Endodermal cell (in vitro differentiated cells): ENCODE results near the gene THEMIS2. TPM values are rescaled to one million over a fixed set of nuclear protein-coding genes. Genes with fewer than 3 reads are reported as not detected.

Experiments used
- DNase-seq: peaks from one replicate; pipeline ENCODE4 v3.0.0-alpha.2; 2017
- H3K27ac ChIP-seq: 2 replicates; pipeline ENCODE4 v1.5.1; 2013; ENCODE audit warnings: mild to moderate bottlenecking, low read depth, low read length, moderate library complexity
- H3K27me3 ChIP-seq: 2 replicates; pipeline ENCODE4 v1.6.1; 2013; ENCODE audit warnings: mild to moderate bottlenecking, low read length, moderate library complexity; ENCODE audit not compliant: insufficient read depth, control insufficient read depth, poor library complexity, severe bottlenecking
- H3K36me3 ChIP-seq: 2 replicates; pipeline ENCODE4 v1.7.0; 2013; ENCODE audit warnings: mild to moderate bottlenecking, low read length, moderate library complexity; ENCODE audit not compliant: control insufficient read depth, insufficient read depth
- H3K4me1 ChIP-seq: one replicate; pipeline ENCODE4 v1.7.0; 2013; ENCODE audit warnings: low read length; ENCODE audit not compliant: control insufficient read depth, insufficient read depth
- H3K4me3 ChIP-seq: 2 replicates; pipeline ENCODE4 v1.5.1; 2013; ENCODE audit warnings: mild to moderate bottlenecking, low read length, moderate library complexity
- H3K9ac ChIP-seq: 2 replicates; pipeline ENCODE4 v1.6.1; 2013; ENCODE audit warnings: mild to moderate bottlenecking, low read length, moderate library complexity; ENCODE audit not compliant: poor library complexity, severe bottlenecking; ENCODE audit errors: extremely low read depth
- H3K9me3 ChIP-seq: 2 replicates; pipeline ENCODE4 v1.6.1; 2013; ENCODE audit warnings: mild to moderate bottlenecking, low read length, moderate library complexity; ENCODE audit not compliant: control insufficient read depth
- H3K27ac Mint-ChIP-seq: 2 replicates; pipeline ENCODE4 v1.8.0; 2020; ENCODE audit warnings: mixed read lengths
- H3K27me3 Mint-ChIP-seq: 2 replicates; pipeline ENCODE4 v1.8.0; 2021; ENCODE audit warnings: mild to moderate bottlenecking, mixed read lengths; ENCODE audit not compliant: insufficient read depth
- H3K36me3 Mint-ChIP-seq: 2 replicates; pipeline ENCODE4 v1.8.0; 2020; ENCODE audit warnings: low read depth, mixed read lengths
- H3K4me1 Mint-ChIP-seq: 2 replicates; pipeline ENCODE4 v1.8.0; 2020; ENCODE audit warnings: mixed read lengths
- H3K4me3 Mint-ChIP-seq: 2 replicates; pipeline ENCODE4 v1.8.0; 2020; ENCODE audit warnings: mild to moderate bottlenecking, moderate library complexity, mixed read lengths
- H3K9me3 Mint-ChIP-seq: 2 replicates; pipeline ENCODE4 v1.8.0; 2020; ENCODE audit warnings: mild to moderate bottlenecking, mixed read lengths
- WGBS, 2 experiments: methylation state at CpG; one replicate each; pipeline versions ENCODE4 v1.1.5 to v1.1.7; 2013; ENCODE audit warnings: missing lambda C conversion rate in 2 of 2, mixed read lengths in 1 of 2; ENCODE audit not compliant: insufficient coverage in 1 of 2, insufficient read length in 1 of 2; 5-methylcytosine and 5-hydroxymethylcytosine counted together
- total RNA-seq, 2 donors: library from RNA; stranded (reverse); fragmentation: NEBNext Ultra II Directional in 1 of 2; extraction: Animal tissue kit (Norgen Biotek cat#: 25700) in 1 of 2; gene quantifications; 2 replicates in 1 of 2; 3 replicates in 1 of 2; pipeline ENCODE4 v1.2.1, GENCODE V29; 2021
- TF ChIP-seq, protein P1 (sequence below): fragments of 200-600 bp; sonication (generic); conservative IDR thresholded peaks from 2 replicates; pipeline ENCODE4 v1.5.0; 2021; ENCODE audit warnings: antibody characterized with exemption, mild to moderate bottlenecking

THEMIS2 gene
- total RNA-seq, 2 donors from 2014 or later, result 8.5 to 8.8 TPM

DNA sequence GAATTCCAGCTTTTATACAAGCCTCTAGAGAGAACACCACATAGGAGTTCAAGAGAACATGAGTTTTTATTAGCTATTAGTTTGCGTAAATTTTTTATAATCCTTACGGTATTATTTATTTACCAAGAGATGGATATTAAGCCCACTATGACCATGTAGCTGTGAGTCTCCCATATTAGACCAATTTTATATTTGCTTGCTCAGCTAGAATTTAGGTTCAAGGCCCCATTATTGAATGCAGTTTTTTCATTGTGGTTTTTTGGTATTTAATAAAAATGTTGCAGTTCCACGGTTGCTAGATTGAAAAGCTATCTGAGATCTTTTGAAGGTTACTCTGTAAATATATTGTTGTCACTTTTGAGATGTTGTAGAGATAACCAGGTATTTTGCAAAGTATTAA lies 38.9 kb upstream of the THEMIS2 start:
- no peak overlapping the region for H3K9ac ChIP-seq
- no peak for DNase-seq
- peaks cover 19% of the 10 kb centered on the region for H3K4me1 Mint-ChIP-seq
- no peaks in the 10 kb centered on the region for H3K27me3 Mint-ChIP-seq
- H3K4me3 Mint-ChIP-seq, result no peak overlapping the region
- peaks cover 31% of the 10 kb centered on the region for H3K36me3 Mint-ChIP-seq
- H3K27ac ChIP-seq, result no peak overlapping the region
- H3K4me1 ChIP-seq, result peaks cover 3% of the 10 kb centered on the region
- no peak overlapping the region for H3K27ac Mint-ChIP-seq
- H3K36me3 ChIP-seq, result peaks cover 42% of the 10 kb centered on the region
- H3K4me3 ChIP-seq, result no peak overlapping the region
- H3K27me3 ChIP-seq, result no peaks in the 10 kb centered on the region
- H3K9me3 ChIP-seq, result no peaks in the 10 kb centered on the region
- no peaks in the 10 kb centered on the region for H3K9me3 Mint-ChIP-seq
- TF ChIP-seq, protein P1, sequence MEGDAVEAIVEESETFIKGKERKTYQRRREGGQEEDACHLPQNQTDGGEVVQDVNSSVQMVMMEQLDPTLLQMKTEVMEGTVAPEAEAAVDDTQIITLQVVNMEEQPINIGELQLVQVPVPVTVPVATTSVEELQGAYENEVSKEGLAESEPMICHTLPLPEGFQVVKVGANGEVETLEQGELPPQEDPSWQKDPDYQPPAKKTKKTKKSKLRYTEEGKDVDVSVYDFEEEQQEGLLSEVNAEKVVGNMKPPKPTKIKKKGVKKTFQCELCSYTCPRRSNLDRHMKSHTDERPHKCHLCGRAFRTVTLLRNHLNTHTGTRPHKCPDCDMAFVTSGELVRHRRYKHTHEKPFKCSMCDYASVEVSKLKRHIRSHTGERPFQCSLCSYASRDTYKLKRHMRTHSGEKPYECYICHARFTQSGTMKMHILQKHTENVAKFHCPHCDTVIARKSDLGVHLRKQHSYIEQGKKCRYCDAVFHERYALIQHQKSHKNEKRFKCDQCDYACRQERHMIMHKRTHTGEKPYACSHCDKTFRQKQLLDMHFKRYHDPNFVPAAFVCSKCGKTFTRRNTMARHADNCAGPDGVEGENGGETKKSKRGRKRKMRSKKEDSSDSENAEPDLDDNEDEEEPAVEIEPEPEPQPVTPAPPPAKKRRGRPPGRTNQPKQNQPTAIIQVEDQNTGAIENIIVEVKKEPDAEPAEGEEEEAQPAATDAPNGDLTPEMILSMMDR, result no peak
- 100% methylated on average over 1 to 3 of the region's 3 CpGs for WGBS, 2 experiments

DNA sequence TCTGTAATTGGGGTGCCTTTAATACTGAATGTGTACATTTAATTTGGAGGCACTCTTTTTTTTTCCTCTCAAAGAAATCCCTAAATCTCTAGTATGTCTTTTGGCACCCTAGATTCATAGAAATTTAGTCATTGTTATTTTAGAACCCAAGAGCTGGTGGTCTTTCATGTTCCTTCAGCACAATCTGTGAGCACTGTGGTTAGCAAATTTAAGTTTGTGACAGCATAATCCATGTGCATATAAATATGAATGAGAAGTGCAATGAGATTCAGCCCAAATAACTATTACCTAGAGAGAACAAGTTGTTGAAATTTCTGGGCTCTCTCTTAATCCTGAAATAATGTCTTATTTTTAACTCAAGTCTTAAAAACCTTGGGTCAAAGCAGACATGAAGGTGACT lies 37.3 kb upstream of the THEMIS2 start:
- Mint-ChIP-seq H3K9me3 (no peaks in the 10 kb centered on the region), H3K27ac (no peak overlapping the region), H3K27me3 (no peaks in the 10 kb centered on the region), H3K36me3 (peaks cover 43% of the 10 kb centered on the region), H3K4me3 (no peak overlapping the region), H3K4me1 (peaks cover 14% of the 10 kb centered on the region)
- Histone ChIP-seq H3K27me3 (no peaks in the 10 kb centered on the region), H3K27ac (no peak overlapping the region), H3K36me3 (peaks cover 57% of the 10 kb centered on the region), H3K9ac (no peak overlapping the region), H3K9me3 (no peaks in the 10 kb centered on the region), H3K4me1 (no peaks in the 10 kb centered on the region), H3K4me3 (no peak overlapping the region)
- no peak for DNase-seq
- TF ChIP-seq, protein P1, result no peak

DNA sequence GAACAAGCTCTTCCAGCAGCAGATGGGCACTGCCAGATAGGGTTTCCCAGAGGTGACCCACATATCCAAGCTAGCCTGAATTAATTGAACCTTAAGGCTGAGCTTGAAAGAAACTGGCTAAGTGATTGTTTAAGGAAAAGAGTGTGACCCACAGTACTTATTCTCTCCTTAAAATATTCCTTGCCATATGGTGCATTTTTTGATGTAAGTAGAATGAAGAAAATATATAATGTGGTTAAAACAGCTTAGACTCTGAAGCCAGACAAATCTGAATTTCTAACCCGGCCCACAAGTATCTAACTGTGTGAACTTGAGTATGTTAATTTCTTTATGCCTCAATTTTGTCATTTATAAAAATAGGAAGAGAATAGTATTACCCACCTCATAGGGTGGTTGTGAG lies 36.8 kb upstream of the THEMIS2 start:
- Histone ChIP-seq H3K4me3 (no peak overlapping the region), H3K4me1 (no peaks in the 10 kb centered on the region), H3K9ac (no peak overlapping the region), H3K9me3 (no peaks in the 10 kb centered on the region), H3K27me3 (no peaks in the 10 kb centered on the region), H3K27ac (no peak overlapping the region), H3K36me3 (peaks cover 61% of the 10 kb centered on the region)
- 100% methylated on average over 1 of the region's 1 CpG for WGBS, 2 experiments
- H3K27me3 Mint-ChIP-seq, result no peaks in the 10 kb centered on the region
- DNase-seq, result no peak
- H3K27ac Mint-ChIP-seq, result no peak overlapping the region
- H3K9me3 Mint-ChIP-seq, result no peaks in the 10 kb centered on the region
- peaks cover 48% of the 10 kb centered on the region for H3K36me3 Mint-ChIP-seq
- H3K4me3 Mint-ChIP-seq, result no peak overlapping the region
- H3K4me1 Mint-ChIP-seq, result peaks cover 14% of the 10 kb centered on the region
- TF ChIP-seq, protein P1, result no peak
